ENCODE results near the gene NELL1.

The NELL1 gene

DNA sequence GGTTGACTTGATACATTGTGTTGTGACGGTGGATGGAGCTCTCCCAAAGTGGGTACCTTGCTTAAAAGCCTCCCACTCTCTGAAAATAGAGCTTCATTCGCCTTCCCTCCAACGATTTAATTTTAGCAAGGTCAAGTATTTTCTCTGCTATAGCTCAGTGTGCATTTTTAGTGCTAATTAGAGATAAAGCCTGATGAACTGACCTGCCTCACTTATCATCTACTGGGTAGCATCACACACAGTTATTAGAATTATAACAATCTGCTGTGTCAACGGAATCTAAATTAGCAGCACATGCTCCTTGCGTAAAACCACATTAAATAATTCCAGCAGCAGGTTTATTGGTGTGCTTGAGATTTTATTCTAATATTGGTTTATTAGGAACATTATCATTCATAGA lies 701.7 kb downstream of the NELL1 start:
- H3K27ac ChIP-seq, result no peak overlapping the region
- H3K36me3 ChIP-seq (ENCODE audit: control insufficient read depth, insufficient read depth, low read length), result no peaks in the 10 kb centered on the region
- no peaks in the 10 kb centered on the region for H3K4me1 ChIP-seq
- H3K9me3 ChIP-seq (ENCODE audit: control insufficient read depth, low read length), result no peaks in the 10 kb centered on the region
- no peak overlapping the region for H3K4me3 ChIP-seq (ENCODE audit: low read depth, low read length)
- H3K4me2 ChIP-seq (ENCODE audit: low read length), result no peak overlapping the region
- no peak overlapping the region for H3K9ac ChIP-seq
- TF ChIP-seq, protein P1, sequence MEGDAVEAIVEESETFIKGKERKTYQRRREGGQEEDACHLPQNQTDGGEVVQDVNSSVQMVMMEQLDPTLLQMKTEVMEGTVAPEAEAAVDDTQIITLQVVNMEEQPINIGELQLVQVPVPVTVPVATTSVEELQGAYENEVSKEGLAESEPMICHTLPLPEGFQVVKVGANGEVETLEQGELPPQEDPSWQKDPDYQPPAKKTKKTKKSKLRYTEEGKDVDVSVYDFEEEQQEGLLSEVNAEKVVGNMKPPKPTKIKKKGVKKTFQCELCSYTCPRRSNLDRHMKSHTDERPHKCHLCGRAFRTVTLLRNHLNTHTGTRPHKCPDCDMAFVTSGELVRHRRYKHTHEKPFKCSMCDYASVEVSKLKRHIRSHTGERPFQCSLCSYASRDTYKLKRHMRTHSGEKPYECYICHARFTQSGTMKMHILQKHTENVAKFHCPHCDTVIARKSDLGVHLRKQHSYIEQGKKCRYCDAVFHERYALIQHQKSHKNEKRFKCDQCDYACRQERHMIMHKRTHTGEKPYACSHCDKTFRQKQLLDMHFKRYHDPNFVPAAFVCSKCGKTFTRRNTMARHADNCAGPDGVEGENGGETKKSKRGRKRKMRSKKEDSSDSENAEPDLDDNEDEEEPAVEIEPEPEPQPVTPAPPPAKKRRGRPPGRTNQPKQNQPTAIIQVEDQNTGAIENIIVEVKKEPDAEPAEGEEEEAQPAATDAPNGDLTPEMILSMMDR (IDR thresholded peaks at IDR 0.05), result no peak
- H2AFZ ChIP-seq, result no peak overlapping the region
- no peaks in the 10 kb centered on the region for H3K27me3 ChIP-seq (ENCODE audit: control insufficient read depth, insufficient read depth, low read length)
- no peaks in the 10 kb centered on the region for H3K79me2 ChIP-seq

DNA sequence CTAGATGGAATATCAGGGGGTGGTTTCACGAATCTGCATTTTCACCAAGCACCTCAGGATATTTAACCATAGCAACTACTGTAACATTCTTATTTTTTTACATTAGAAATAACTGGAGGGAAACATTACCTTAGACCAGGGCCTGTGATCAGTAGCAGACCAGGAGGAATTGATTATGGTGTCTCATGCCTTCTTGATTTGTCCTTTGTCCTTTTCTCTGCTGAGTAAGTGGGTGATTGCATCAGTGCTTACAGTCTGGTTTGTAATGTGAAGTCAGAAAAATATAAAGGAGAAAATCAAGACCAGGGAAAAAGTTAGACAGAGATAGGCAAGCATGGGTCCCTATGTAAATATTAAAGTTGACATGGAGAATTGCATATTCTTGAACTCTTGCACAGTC lies 703.3 kb downstream of the NELL1 start:
- H3K9ac ChIP-seq, result no peak overlapping the region
- H3K36me3 ChIP-seq (ENCODE audit: control insufficient read depth, insufficient read depth, low read length), result no peaks in the 10 kb centered on the region
- H2AFZ ChIP-seq, result no peak overlapping the region
- H3K9me3 ChIP-seq (ENCODE audit: control insufficient read depth, low read length), result no peaks in the 10 kb centered on the region
- H3K4me1 ChIP-seq, result no peaks in the 10 kb centered on the region
- TF ChIP-seq, protein P1 (IDR thresholded peaks at IDR 0.05), result no peak
- H3K4me3 ChIP-seq (ENCODE audit: low read depth, low read length), result no peak overlapping the region
- H3K4me2 ChIP-seq (ENCODE audit: low read length), result no peak overlapping the region
- H3K27ac ChIP-seq, result no peak overlapping the region
- no peaks in the 10 kb centered on the region for H3K79me2 ChIP-seq
- H3K27me3 ChIP-seq (ENCODE audit: control insufficient read depth, insufficient read depth, low read length), result no peaks in the 10 kb centered on the region

DNA sequence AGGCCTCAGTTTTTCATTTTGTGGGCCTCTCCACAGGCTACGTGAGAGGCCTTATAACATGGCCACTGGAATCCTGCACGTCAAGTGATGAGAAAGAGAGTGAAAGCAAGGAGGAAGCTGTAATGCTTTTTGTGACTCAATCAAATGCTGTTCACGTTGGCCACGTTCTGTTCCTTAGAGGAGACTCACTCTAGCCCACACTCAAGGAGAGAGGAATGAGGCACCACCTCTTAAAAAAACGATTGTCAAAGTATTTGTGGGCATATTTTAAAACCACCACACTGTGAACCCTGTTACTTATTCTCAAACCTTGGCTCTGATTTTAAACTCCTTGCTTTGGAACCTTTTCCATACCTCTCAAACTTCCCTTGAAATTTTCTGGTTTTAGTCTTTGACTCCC lies 705.0 kb downstream of the NELL1 start:
- Histone ChIP-seq H3K27ac (no peak overlapping the region), H3K4me1 (no peaks in the 10 kb centered on the region), H3K4me2 (ENCODE audit: low read length) (no peak overlapping the region), H3K79me2 (no peaks in the 10 kb centered on the region), H3K9me3 (ENCODE audit: control insufficient read depth, low read length) (no peaks in the 10 kb centered on the region), H3K9ac (no peak overlapping the region), H3K27me3 (ENCODE audit: control insufficient read depth, insufficient read depth, low read length) (no peaks in the 10 kb centered on the region), H2AFZ (no peak overlapping the region), H3K36me3 (ENCODE audit: control insufficient read depth, insufficient read depth, low read length) (no peaks in the 10 kb centered on the region), H3K4me3 (ENCODE audit: low read depth, low read length) (no peak overlapping the region)
- TF ChIP-seq, protein P1 (IDR thresholded peaks at IDR 0.05), result no peak

DNA sequence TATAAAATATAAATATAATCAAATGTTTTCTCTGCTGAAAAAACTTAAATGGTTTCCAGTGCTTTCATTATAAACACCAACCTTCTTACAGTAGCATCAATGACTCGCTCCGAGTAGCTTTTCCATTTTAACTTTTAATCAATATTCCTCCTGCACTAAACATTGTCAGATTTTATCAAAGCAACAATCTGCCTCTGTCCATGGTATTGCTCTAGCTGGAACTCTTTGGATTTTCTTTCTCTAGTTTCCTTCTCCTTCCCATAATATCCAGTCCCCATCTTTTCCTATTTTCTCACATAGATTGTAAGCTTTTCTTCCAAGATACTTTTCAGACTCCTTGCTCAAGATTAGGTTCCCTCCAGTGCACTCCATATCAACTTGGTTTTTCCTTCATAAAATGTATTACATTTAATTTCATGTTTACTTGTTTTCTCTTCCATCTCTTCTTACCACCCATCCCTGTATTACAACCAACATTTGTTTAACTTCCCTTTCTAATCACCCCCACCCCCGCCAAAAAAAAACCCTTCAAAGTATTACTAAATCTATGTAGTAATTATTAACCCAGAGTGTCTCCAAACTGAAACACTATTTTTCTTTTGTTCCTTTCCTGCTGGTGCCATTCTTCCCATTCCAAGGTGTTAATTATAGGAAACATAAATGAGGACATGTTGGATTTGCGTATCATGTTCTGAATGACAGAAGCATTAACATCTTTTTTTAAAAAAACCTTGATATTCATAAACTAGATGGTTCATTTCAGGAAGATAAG lies 716.5 kb downstream of the NELL1 start:
- Histone ChIP-seq H3K9ac (no peak overlapping the region), H3K4me3 (ENCODE audit: low read depth, low read length) (no peak overlapping the region), H3K4me1 (no peaks in the 10 kb centered on the region), H3K27ac (no peak overlapping the region), H3K27me3 (ENCODE audit: control insufficient read depth, insufficient read depth, low read length) (no peaks in the 10 kb centered on the region), H3K4me2 (ENCODE audit: low read length) (no peak overlapping the region), H2AFZ (no peak overlapping the region), H3K79me2 (no peaks in the 10 kb centered on the region), H3K9me3 (ENCODE audit: control insufficient read depth, low read length) (no peaks in the 10 kb centered on the region), H3K36me3 (ENCODE audit: control insufficient read depth, insufficient read depth, low read length) (no peaks in the 10 kb centered on the region)
- TF ChIP-seq, protein P1 (IDR thresholded peaks at IDR 0.05), result no peak

DNA sequence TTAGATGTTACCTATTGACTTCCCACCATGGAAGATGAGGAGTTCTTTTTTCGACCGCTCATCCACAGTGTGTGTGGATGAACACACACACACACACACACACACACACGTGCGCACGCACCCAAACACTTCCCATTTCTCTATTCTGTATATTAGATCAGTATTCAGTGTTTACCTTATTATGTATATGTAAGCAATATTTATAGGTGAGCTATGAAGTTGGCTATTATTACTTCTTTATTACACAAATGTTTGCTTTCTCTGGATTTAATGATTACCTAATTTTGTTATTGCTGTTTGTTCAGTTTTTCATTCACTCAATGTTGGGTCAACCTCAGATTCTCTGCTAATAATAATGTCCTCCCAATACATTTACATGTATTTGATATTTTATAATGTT lies 721.0 kb downstream of the NELL1 start:
- Histone ChIP-seq H3K9me3 (ENCODE audit: control insufficient read depth, low read length) (no peaks in the 10 kb centered on the region), H3K36me3 (ENCODE audit: control insufficient read depth, insufficient read depth, low read length) (no peaks in the 10 kb centered on the region), H3K4me1 (no peaks in the 10 kb centered on the region), H3K27ac (no peak overlapping the region), H3K27me3 (ENCODE audit: control insufficient read depth, insufficient read depth, low read length) (no peaks in the 10 kb centered on the region), H3K9ac (no peak overlapping the region), H3K79me2 (no peaks in the 10 kb centered on the region), H2AFZ (no peak overlapping the region), H3K4me2 (ENCODE audit: low read length) (no peak overlapping the region), H3K4me3 (ENCODE audit: low read depth, low read length) (no peak overlapping the region)
- TF ChIP-seq, protein P1 (IDR thresholded peaks at IDR 0.05), result no peak
